Mucosa of descending colon (tissue), 3 donors: ENCODE results near the gene SH2D3C. TPM values are rescaled to one million over a fixed set of nuclear protein-coding genes. Genes with fewer than 3 reads are reported as not detected.

Experiments used
- ATAC-seq: fragments of 200-7000 bp; cut with Tn5 transposase; one replicate; pipeline ENCODE4 v1.9.1; 2020; ENCODE audit warnings: mild to moderate bottlenecking, moderate library complexity
- DNase-seq, 3 donors: peaks; one replicate each; pipeline ENCODE4 v3.0.0-alpha.2; 2020
- H3K36me3 ChIP-seq: fragments of 200-600 bp; one replicate; pipeline ENCODE4 v1.8.0; 2021; ENCODE audit warnings: low read depth, mild to moderate bottlenecking
- H3K4me1 ChIP-seq: fragments of 200-600 bp; one replicate; pipeline ENCODE4 v1.8.0; 2021; ENCODE audit warnings: low read depth, mild to moderate bottlenecking
- H3K4me3 ChIP-seq: fragments of 200-600 bp; one replicate; pipeline ENCODE4 v1.8.0; 2021; ENCODE audit warnings: mild to moderate bottlenecking
- H3K9me3 ChIP-seq: fragments of 200-600 bp; one replicate; pipeline ENCODE4 v1.8.0; 2021; ENCODE audit warnings: mild to moderate bottlenecking
- CTCF ChIP-seq: fragments of 200-600 bp; IDR thresholded peaks from one replicate; pipeline ENCODE4 v1.8.0; 2022; ENCODE audit warnings: antibody characterized with exemption, mild to moderate bottlenecking
- intact Hi-C, 2 donors: fragments of 100-400 bp; cut with DNase I in 1 of 2; cut with micrococcal nuclease in 1 of 2; formaldehyde crosslinking; loops; one replicate each; pipeline versions ENCODE4 v1.11.0 to v1.11.1; 2022; cut with DNase I, micrococcal nuclease
- total RNA-seq, 3 donors: library from RNA; stranded (reverse); fragmentation: NEBNext Ultra II Directional in 2 of 3; extraction: Animal tissue kit (Norgen Biotek cat#: 25700) in 2 of 3; gene quantifications; one replicate each; pipeline versions ENCODE4 v1.2.1 to v1.2.4, GENCODE V29; 2021 to 2023
- donor health status: DM: no; HTN: no; CAD: no; lungs with moderate emphysema.
- donor health status: DM: no; HTN: no; CAD: no.
- donor health status: DM: no; HTN: yes; CAD: no.

SH2D3C gene
- total RNA-seq, 3 donors from 2014 or later, result 3.2 to 7.4 (median 4.7) TPM

GRCh38 chr9:127697575-127697974 is 80.9 kb downstream of the SH2D3C start:
- Histone ChIP-seq H3K9me3 (no peaks in the 10 kb centered on the region), H3K36me3 (no peaks in the 10 kb centered on the region), H3K4me1 (peaks cover 6% of the 10 kb centered on the region), H3K4me3 (no peak overlapping the region)
- ATAC-seq (no peak), DNase-seq (no peak)
- intact Hi-C loops, result no loop called here
- no peak for TF ChIP-seq CTCF

GRCh38 chr9:127694890-127695720 is 83.4 kb downstream of the SH2D3C start:
- Histone ChIP-seq H3K4me1 (peaks cover 6% of the 10 kb centered on the region), H3K4me3 (no peak overlapping the region), H3K36me3 (no peaks in the 10 kb centered on the region), H3K9me3 (no peaks in the 10 kb centered on the region)
- DNase-seq (no peak), ATAC-seq (no peak)
- intact Hi-C loops, result no loop called here
- no peak for TF ChIP-seq CTCF

GRCh38 chr9:127693697-127694096 is 84.8 kb downstream of the SH2D3C start:
- ATAC-seq (no peak), DNase-seq (no peak)
- no peak overlapping the region for H3K4me3 ChIP-seq
- no peaks in the 10 kb centered on the region for H3K4me1 ChIP-seq
- TF ChIP-seq CTCF, result no peak
- intact Hi-C loops, result no loop called here
- no peaks in the 10 kb centered on the region for H3K9me3 ChIP-seq
- no peaks in the 10 kb centered on the region for H3K36me3 ChIP-seq

- TF ChIP-seq CTCF, result no peak
- DNase-seq (no peak), ATAC-seq (no peak)
- H3K4me1 ChIP-seq, result no peaks in the 10 kb centered on the region
- H3K4me3 ChIP-seq, result no peak overlapping the region
- intact Hi-C loops, result no loop called here
- no peaks in the 10 kb centered on the region for H3K9me3 ChIP-seq
- H3K36me3 ChIP-seq, result no peaks in the 10 kb centered on the region
Observed at GRCh38 chr9:127693143-127693542, 85.3 kb downstream of the SH2D3C start.

- no peak overlapping the region for H3K4me3 ChIP-seq
- no peak for ATAC-seq
- H3K9me3 ChIP-seq, result no peaks in the 10 kb centered on the region
- no peaks in the 10 kb centered on the region for H3K4me1 ChIP-seq
- intact Hi-C loops, result no loop called here
- TF ChIP-seq CTCF, result no peak
- DNase-seq, result no peak
- no peaks in the 10 kb centered on the region for H3K36me3 ChIP-seq
Observed at GRCh38 chr9:127692071-127692470, 86.4 kb downstream of the SH2D3C start.
